ENCODE data around the gene CTTNBP2NL. TPM values are rescaled to one million over a fixed set of nuclear protein-coding genes. Genes with fewer than 3 reads are reported as not detected.

The CTTNBP2NL gene
- total and polyA plus RNA-seq, 10 of the 15 experiments (the other 5 are each of a cell fraction or from before 2014, with no cell fraction given) = 2.1 to 11.3 (median 5.6) TPM

DNA sequence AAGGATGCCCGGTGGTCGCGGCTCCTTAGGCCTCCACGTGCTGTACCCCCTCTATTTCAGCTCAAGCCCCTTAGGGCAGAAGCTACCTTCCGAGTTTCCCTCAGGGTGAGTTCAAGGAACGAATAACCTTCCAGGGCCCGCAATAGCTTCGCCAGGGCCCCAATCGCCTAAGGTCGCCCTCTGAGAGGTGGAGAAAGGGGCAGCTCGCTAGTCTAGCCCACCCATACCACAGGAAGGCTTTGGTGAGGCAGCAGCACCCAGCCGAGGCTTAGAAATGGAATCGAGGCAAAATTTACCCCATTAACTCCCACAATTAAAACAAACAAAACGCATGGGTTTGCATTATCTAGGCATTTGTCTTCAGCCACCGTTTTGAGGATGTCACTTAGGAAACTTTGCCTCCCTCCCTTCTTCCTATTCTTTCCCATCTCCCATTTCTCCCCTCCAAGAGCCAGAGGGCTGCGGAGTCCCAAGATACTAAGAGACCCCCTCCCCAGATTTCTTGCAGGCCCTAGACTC is 113.7 kb downstream of the CTTNBP2NL start:
- Histone ChIP-seq H3K9me3 (replicated peaks; ENCODE audit: control insufficient read depth, insufficient read depth, low read length) (no peaks in the 10 kb centered on the region), H3K36me3 (ENCODE audit: control insufficient read depth in 2 of 2, insufficient read depth in 2 of 2, low read length in 1 of 2) (no peaks in the 10 kb centered on the region), H3K79me2 (ENCODE audit: control insufficient read depth, insufficient read depth, low read length) (no peaks in the 10 kb centered on the region), H3K4me3 (no peak overlapping the region), H3K9ac (ENCODE audit: control insufficient read depth, insufficient read depth, low read length) (no peak overlapping the region), H3K4me1 (ENCODE audit: control insufficient read depth, insufficient read depth, low read length) (peaks cover 8% of the 10 kb centered on the region; the same call in 1 of the 2 replicates), H3K4me2 (ENCODE audit: control insufficient read depth, insufficient read depth) (no peak overlapping the region), H3K27ac (ENCODE audit: control insufficient read depth, insufficient read depth) (no peak overlapping the region), H2AFZ (ENCODE audit: control insufficient read depth, low read depth, low read length) (no peak overlapping the region), H4K20me1 (ENCODE audit: control insufficient read depth, insufficient read depth) (no peaks in the 10 kb centered on the region), H3K27me3 (replicated peaks in 1 of 2; ENCODE audit: control insufficient read depth in 2 of 2, insufficient read depth in 2 of 2, low read length in 1 of 2) (peaks cover 2 to 10% of the 10 kb centered on the region in 2 experiments)
- FAIRE-seq = no peak
- TF ChIP-seq MXI1 (IDR thresholded peaks at IDR 0.05; ENCODE audit: low read depth, low read length) (no peak), PML (IDR thresholded peaks at IDR 0.05; ENCODE audit: low read length) (no peak), TCF12 (IDR thresholded peaks at IDR 0.05; ENCODE audit: low read depth, low read length) (no peak), ZNF274 (IDR thresholded peaks at IDR 0.05; ENCODE audit: insufficient read depth, insufficient read length) (no peak)
- TF ChIP-seq, protein P1, sequence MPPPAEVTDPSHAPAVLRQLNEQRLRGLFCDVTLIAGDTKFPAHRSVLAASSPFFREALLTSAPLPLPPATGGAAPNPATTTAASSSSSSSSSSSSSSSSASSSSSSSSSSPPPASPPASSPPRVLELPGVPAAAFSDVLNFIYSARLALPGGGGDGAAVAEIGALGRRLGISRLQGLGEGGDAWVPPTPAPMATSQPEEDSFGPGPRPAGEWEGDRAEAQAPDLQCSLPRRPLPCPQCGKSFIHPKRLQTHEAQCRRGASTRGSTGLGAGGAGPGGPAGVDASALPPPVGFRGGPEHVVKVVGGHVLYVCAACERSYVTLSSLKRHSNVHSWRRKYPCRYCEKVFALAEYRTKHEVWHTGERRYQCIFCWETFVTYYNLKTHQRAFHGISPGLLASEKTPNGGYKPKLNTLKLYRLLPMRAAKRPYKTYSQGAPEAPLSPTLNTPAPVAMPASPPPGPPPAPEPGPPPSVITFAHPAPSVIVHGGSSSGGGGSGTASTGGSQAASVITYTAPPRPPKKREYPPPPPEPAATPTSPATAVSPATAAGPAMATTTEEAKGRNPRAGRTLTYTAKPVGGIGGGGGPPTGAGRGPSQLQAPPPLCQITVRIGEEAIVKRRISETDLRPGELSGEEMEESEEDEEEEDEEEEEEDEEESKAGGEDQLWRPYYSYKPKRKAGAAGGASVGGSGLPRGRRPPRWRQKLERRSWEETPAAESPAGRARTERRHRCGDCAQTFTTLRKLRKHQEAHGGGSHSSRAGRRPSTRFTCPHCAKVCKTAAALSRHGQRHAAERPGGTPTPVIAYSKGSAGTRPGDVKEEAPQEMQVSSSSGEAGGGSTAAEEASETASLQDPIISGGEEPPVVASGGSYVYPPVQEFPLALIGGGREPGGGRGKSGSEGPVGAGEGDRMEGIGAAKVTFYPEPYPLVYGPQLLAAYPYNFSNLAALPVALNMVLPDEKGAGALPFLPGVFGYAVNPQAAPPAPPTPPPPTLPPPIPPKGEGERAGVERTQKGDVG (CRISPR knock-in tag; IDR thresholded peaks at IDR 0.05) = no peak
- TF ChIP-seq, protein P2, sequence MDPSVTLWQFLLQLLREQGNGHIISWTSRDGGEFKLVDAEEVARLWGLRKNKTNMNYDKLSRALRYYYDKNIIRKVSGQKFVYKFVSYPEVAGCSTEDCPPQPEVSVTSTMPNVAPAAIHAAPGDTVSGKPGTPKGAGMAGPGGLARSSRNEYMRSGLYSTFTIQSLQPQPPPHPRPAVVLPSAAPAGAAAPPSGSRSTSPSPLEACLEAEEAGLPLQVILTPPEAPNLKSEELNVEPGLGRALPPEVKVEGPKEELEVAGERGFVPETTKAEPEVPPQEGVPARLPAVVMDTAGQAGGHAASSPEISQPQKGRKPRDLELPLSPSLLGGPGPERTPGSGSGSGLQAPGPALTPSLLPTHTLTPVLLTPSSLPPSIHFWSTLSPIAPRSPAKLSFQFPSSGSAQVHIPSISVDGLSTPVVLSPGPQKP (IDR thresholded peaks at IDR 0.05; ENCODE audit: low read depth, low read length) = no peak
- no peak for DNase-seq (ENCODE audit: low read depth, low spot score)
- ChIA-PET CTCF (interaction anchor here (0.7 to 2.1 kb wide), 2 partner anchors 8 to 101 kb away, joined by 5 to 6 read pairs; no protein-coding TSS in a partner anchor), SMC1A (ENCODE audit: uncharacterized antibody, unreplicated experiment) (interaction anchor here (1.2 kb wide), 1 partner anchor 10 kb away, joined by 3 read pairs; no protein-coding TSS in a partner anchor), RAD21 (ENCODE audit: unreplicated experiment) (no interaction called here), POLR2A (no interaction called here)
- BruUV-seq (replicated peaks) = no TSS peak
- in situ Hi-C loops (cut with MboI) = no loop called here
- WGBS (ENCODE audit: insufficient coverage, insufficient replicate concordance, low lambda C conversion rate, missing lambda C conversion rate) = 62% methylated on average over 16 of the region's 16 CpGs
- intact Hi-C loops (cut with micrococcal nuclease; ENCODE audit: unreplicated experiment) = no loop called here
- no peak for ATAC-seq
